Muscle of leg (tissue), 11 donors: ENCODE measurements around the gene SNHG17. TPM values are rescaled to one million over a fixed set of nuclear protein-coding genes. Genes with fewer than 3 reads are reported as not detected.

Source experiments
- DNase-seq: peaks from one replicate; pipeline ENCODE4 v3.0.0; 2013
- H3K27ac ChIP-seq: one replicate; pipeline ENCODE4 v1.5.1; 2013; ENCODE audit warnings: mild to moderate bottlenecking, low read length, control low read depth
- H3K27me3 ChIP-seq: one replicate; pipeline ENCODE4 v1.6.1; 2013; ENCODE audit warnings: low read length; ENCODE audit not compliant: control insufficient read depth, insufficient read depth
- H3K36me3 ChIP-seq: one replicate; pipeline ENCODE4 v1.6.1; 2013; ENCODE audit warnings: low read length; ENCODE audit not compliant: control insufficient read depth, insufficient read depth
- H3K4me1 ChIP-seq: one replicate; pipeline ENCODE4 v1.6.1; 2013; ENCODE audit warnings: low read length; ENCODE audit not compliant: control insufficient read depth, insufficient read depth
- H3K4me3 ChIP-seq: one replicate; pipeline ENCODE4 v1.5.1; 2013; ENCODE audit warnings: low read length, control low read depth
- H3K9me3 ChIP-seq: replicated peaks from 2 replicates; pipeline ENCODE4 v1.6.1; 2013; ENCODE audit warnings: low read depth, low read length; ENCODE audit not compliant: control insufficient read depth
- WGBS: methylation state at CpG from one replicate; pipeline ENCODE4 v1.1.5; 2013; ENCODE audit warnings: missing lambda C conversion rate; ENCODE audit not compliant: insufficient coverage; 5-methylcytosine and 5-hydroxymethylcytosine counted together
- polyA plus RNA-seq, 8 donors: library from polyadenylated mRNA; unstranded; fragments of 120-200 nt; gene quantifications; one replicate each; pipeline versions ENCODE4 v1.2.1 to v1.2.3, GENCODE V29; 2013; ENCODE audit warnings: inconsistent platforms in 1 of 8, low replicate concordance in 1 of 8; ENCODE audit not compliant: insufficient read length in 8 of 8, insufficient read depth in 1 of 8
- total RNA-seq: library from RNA; stranded (reverse); fragments of 120-200 nt; gene quantifications from one replicate; pipeline ENCODE4 v1.2.4, GENCODE V29; 2013

SNHG17 gene
- total and polyA plus RNA-seq, 9 donors: 11.4 to 35.0 (median 21.5) TPM

DNA sequence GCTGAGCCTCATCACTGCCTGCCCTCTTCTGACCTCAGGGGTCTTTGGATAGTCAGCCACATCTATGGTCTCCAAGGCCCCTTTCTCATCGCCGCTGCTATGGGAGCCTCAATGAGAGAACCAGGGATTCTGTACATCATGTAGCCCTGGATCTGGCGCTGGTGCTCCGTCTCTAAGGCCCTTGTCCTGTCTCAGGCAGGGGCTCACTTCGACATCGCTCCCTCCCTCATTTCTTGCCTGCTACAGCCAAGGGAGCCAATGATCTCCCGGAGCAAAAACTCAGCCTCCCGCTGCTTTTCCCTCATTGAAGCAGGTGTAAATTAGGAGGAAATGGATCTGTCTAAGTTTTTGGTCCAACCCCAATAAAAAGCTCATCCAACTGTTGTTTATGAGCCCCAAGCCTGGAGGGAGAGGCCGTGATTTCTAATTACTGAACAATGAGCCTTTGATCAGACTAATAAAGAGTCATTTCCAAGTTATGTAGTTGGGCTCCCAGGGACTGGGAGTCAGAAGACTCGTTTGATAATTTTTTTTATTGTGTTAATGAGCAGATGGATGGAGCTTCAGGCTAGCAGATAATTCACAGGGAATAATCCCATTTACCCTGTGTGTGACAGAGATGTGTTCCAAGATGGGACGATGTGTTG lies 58.0 kb downstream of the SNHG17 start:
- Histone ChIP-seq H3K4me3 (no peak overlapping the region), H3K27me3 (no peaks in the 10 kb centered on the region), H3K4me1 (no peaks in the 10 kb centered on the region), H3K36me3 (no peaks in the 10 kb centered on the region), H3K9me3 (no peaks in the 10 kb centered on the region), H3K27ac (no peak overlapping the region)
- 80% methylated on average over 4 of the region's 11 CpGs for WGBS
- DNase-seq: no peak

DNA sequence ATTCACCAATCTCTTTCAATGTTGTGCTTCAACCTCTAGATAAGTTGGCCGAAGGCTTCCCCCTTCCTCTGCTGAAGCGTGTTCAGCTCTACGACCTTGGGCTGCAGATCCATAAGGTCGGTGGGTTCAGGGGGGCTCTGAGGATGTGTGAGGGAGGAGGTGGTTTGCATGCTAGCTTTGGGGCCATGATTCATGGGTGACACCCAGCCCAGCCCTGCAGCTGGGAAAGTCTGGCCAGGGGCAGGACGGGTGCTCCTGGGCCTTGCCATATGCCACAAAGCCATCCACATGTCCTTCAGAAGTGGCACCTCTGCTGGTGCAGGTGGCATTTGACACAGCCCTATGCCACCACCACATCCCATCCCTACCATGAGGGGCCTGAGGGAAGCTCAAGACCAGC lies 61.2 kb downstream of the SNHG17 start:
- H3K4me3 ChIP-seq: no peak overlapping the region
- 56% methylated on average over 1 of the region's 5 CpGs for WGBS

DNA sequence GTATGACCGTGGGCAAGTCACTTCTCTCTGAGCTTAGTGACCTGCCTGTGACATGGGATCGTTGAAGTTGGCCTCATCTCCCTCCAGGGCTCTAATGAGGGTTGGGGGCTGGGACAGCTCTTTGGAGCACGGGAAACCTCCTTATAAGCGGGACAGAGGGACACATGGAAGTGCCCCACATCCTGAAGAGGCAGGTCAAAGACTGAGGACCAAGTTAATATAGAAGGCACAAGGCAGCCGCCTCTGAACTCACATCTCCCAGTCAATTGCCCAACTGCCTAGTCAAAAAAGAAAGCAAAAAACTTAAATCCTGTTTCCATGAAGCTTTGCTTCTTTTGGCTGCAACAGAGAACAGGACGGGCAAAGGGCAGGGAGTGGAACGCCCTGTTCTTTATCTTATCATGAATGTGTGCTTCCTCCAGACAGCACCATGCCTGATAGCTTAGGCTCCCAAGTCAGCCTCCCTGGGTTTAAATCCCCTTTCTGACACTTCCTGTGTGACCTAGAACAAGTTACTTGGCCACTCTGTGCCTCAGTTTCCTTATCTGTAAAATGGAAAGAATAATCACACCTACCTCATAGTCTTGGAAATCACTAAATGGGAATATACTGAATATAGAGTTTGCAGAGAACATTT lies 61.8 kb downstream of the SNHG17 start:
- no peak for DNase-seq
- Histone ChIP-seq H3K27me3 (no peaks in the 10 kb centered on the region), H3K4me3 (no peak overlapping the region), H3K36me3 (no peaks in the 10 kb centered on the region), H3K9me3 (no peaks in the 10 kb centered on the region), H3K27ac (no peak overlapping the region), H3K4me1 (no peaks in the 10 kb centered on the region)
- WGBS: 26% methylated on average over 5 of the region's 7 CpGs

More for the DNA sequence above, 61.2 kb downstream of the SNHG17 start:
- no peaks in the 10 kb centered on the region for H3K27me3 ChIP-seq
- H3K36me3 ChIP-seq: no peaks in the 10 kb centered on the region
- H3K4me1 ChIP-seq: no peaks in the 10 kb centered on the region
- H3K9me3 ChIP-seq: no peaks in the 10 kb centered on the region
- no peak overlapping the region for H3K27ac ChIP-seq
- no peak for DNase-seq

DNA sequence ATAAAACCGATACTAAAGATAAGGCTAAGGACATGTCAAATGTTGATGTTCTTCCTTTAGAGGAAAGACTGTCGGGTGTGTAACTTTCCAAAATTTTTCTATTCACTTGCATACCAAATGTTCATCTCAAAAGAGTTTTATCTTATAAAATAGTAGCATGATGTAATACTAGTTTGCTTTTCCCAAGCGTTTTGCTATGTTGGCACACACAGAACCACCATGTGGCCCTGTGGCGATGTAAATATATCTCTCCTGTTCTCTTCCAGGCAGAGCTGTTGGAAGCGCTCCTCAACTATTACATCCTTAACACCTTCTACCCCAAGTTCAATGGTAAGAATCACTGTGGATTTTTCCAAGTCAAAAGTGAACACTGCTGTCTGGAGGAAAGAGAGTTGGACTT lies 62.3 kb downstream of the SNHG17 start:
- no peak for DNase-seq
- WGBS: no CpG with 5 or more reads among the region's 5 CpGs
- Histone ChIP-seq H3K27me3 (no peaks in the 10 kb centered on the region), H3K27ac (no peak overlapping the region), H3K9me3 (no peaks in the 10 kb centered on the region), H3K4me1 (no peaks in the 10 kb centered on the region), H3K36me3 (no peaks in the 10 kb centered on the region), H3K4me3 (no peak overlapping the region)

Other genes with a start within 250 kb of the SNHG17 start
- 8.7 TPM for gene KIAA1755, start 174.6 kb downstream of the SNHG17 start, total RNA-seq
- 10 to 100 TPM in 4 of 8 donors, 1 to 10 TPM in 4; 5.0 to 19.6 (median 10.4) TPM for gene KIAA1755, start 174.6 kb downstream of the SNHG17 start, polyA plus RNA-seq
- 0.40 TPM for gene BPI, start 131.2 kb downstream of the SNHG17 start, total RNA-seq
- gene BPI, start 131.2 kb downstream of the SNHG17 start, polyA plus RNA-seq: 1 to 10 TPM in 3 of 8 donors, under 1 TPM in 5; 0.45 to 2.7 (median 0.86) TPM
- not detected for gene LBP, start 88.8 kb downstream of the SNHG17 start, total RNA-seq
- under 1 TPM in 1 of 8 donors, not detected in 7; 0.08 TPM for gene LBP, start 88.8 kb downstream of the SNHG17 start, polyA plus RNA-seq
- 16.4 TPM for gene RALGAPB, start 37.5 kb upstream of the SNHG17 start, total RNA-seq
- gene RALGAPB, start 37.5 kb upstream of the SNHG17 start, polyA plus RNA-seq: 10 to 100 TPM; 16.9 to 23.6 (median 18.2) TPM
- not detected for gene ADIG, start 145.9 kb upstream of the SNHG17 start, total RNA-seq
- not detected for gene ADIG, start 145.9 kb upstream of the SNHG17 start, polyA plus RNA-seq
- gene ARHGAP40, start 166.5 kb upstream of the SNHG17 start, total RNA-seq: under 0.01 TPM
- under 1 TPM in 4 of 8 donors, not detected in 4; 0.08 to 0.86 (median 0.21) TPM for gene ARHGAP40, start 166.5 kb upstream of the SNHG17 start, polyA plus RNA-seq